CD4-positive, alpha-beta T cell treated with Interleukin-6 for 4 hours (primary cell): ENCODE results near the gene HOXA5.

ENCODE experiments used
- DNase-seq: peaks from one replicate; pipeline ENCODE4 v3.0.0-alpha.2; 2020; ENCODE audit warnings: mixed read lengths

The HOXA5 gene

GRCh38 chr7:27104341-27105058 lies 39.0 kb downstream of the HOXA5 start:
- DNase-seq = no peak

GRCh38 chr7:27103489-27104226 lies 39.8 kb downstream of the HOXA5 start:
- DNase-seq = no peak

GRCh38 chr7:27102581-27103442 lies 40.7 kb downstream of the HOXA5 start, which contains the start of gene HOXA2:
Gene HOXA2 (minus strand): TSS chr7:27102683. CDS start chr7:27102500, 183 bp downstream.
- DNase-seq = no peak

- DNase-seq = no peak
Observed at GRCh38 chr7:27101957-27102580, 41.4 kb downstream of the HOXA5 start.

GRCh38 chr7:27101171-27101956 lies 42.1 kb downstream of the HOXA5 start:
- DNase-seq = no peak

GRCh38 chr7:27100694-27101170 lies 42.7 kb downstream of the HOXA5 start:
- no peak for DNase-seq

- no peak for DNase-seq
Observed at GRCh38 chr7:27099453-27100370, 43.8 kb downstream of the HOXA5 start.

- DNase-seq = no peak
Observed at GRCh38 chr7:27098578-27099451, 44.7 kb downstream of the HOXA5 start.

- DNase-seq = no peak
Observed at GRCh38 chr7:27097686-27098577, 45.5 kb downstream of the HOXA5 start.

GRCh38 chr7:27096768-27097514 lies 46.5 kb downstream of the HOXA5 start:
- no peak for DNase-seq

GRCh38 chr7:27095897-27096767 lies 47.3 kb downstream of the HOXA5 start, which contains the start of gene HOXA1:
Gene HOXA1 (minus strand): TSS chr7:27096000. CDS start chr7:27095912, 88 bp downstream.
- DNase-seq = peak; percentile 83

GRCh38 chr7:27095050-27095896 lies 48.2 kb downstream of the HOXA5 start:
- peak; percentile 19 for DNase-seq

GRCh38 chr7:27094304-27095049 lies 49.0 kb downstream of the HOXA5 start:
- no peak for DNase-seq

GRCh38 chr7:27093184-27093895 lies 50.1 kb downstream of the HOXA5 start:
- DNase-seq = no peak
